HL-60 (cell line): ENCODE results near the gene METTL15.

Experiments
- DNase-seq, 2 experiments: peaks; one replicate each; pipeline ENCODE4 v3.0.0-alpha.2; 2010 to 2020; ENCODE audit warnings: low read depth in 1 of 2, low spot score in 1 of 2
- H3K27ac ChIP-seq: fragments of 250-450 bp; sonication (Bioruptor Pico); replicated peaks from 2 replicates; pipeline ENCODE4 v1.5.1; 2020; ENCODE audit warnings: mild to moderate bottlenecking, moderate library complexity
- H3K27me3 ChIP-seq: fragments of 250-450 bp; sonication (Bioruptor Pico); 2 replicates; pipeline ENCODE4 v1.5.1; 2021; ENCODE audit warnings: mild to moderate bottlenecking, moderate library complexity; ENCODE audit not compliant: insufficient read depth, poor library complexity, severe bottlenecking
- H3K4me3 ChIP-seq: replicated peaks from 2 replicates; pipeline ENCODE4 v1.5.1; 2011; ENCODE audit warnings: mild to moderate bottlenecking, control low read depth, low read length; ENCODE audit not compliant: insufficient read depth
- GABPA ChIP-seq: IDR thresholded peaks from 2 replicates; pipeline ENCODE4 v1.6.1; 2012; ENCODE audit warnings: low read depth
- POLR2AphosphoS5 ChIP-seq: IDR thresholded peaks from 2 replicates; pipeline ENCODE4 v1.6.1; 2012; ENCODE audit warnings: low read depth
- SPI1 ChIP-seq: IDR thresholded peaks from 2 replicates; pipeline ENCODE4 v1.6.1; 2012; ENCODE audit warnings: low read depth, mild to moderate bottlenecking, borderline replicate concordance
- TF ChIP-seq, protein P1 (sequence below): IDR thresholded peaks from 2 replicates; pipeline ENCODE4 v1.6.1; 2012; ENCODE audit warnings: low read depth; ENCODE audit not compliant: insufficient replicate concordance
- TF ChIP-seq, protein P2 (sequence below): IDR thresholded peaks from one replicate; pipeline ENCODE4 v1.5.1; 2011; ENCODE audit warnings: low read length, control low read depth, inconsistent platforms; ENCODE audit not compliant: insufficient read depth

The METTL15 gene

DNA sequence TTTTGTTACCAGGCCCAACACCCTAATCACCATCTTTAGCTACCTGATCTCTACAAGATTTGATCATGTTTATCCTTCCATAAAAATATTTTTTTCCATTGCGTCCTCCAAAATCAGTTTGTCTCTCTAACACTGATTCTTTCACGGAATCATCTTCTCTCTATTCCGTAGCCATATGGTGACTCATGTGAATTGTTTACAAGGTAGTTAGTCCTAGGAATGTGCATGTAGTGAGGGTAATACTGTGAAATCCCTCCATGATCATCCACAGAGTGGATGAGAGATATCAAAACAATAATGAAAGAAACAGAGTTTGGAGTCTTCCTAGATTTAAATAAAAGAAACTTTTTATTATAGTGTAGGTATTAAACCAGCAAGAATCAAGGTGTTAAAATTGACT, 230.2 kb downstream of the METTL15 start:
- DNase-seq = no peak
- Histone ChIP-seq H3K27me3 (no peaks in the 10 kb centered on the region), H3K4me3 (no peak overlapping the region), H3K27ac (no peak overlapping the region)
- TF ChIP-seq POLR2AphosphoS5 = no peak

DNA sequence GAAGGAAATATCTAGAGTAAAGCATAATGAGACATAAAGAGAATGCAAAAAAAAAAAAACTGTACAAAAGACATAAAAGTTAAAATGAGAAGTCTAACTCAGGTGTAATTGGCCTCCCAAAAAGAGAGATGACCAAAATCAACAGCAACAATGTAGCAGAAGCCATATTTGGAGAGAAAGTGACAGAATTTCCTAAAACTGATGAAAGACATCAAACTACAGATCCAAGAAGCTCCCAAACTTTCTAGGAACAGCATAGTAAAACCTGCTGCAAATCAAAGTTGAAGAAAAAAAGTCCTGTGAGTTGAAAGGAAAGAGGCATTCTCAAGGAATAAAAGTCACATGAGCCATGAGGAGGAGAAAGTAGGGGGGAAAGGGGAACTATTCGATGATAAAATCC, 231.3 kb downstream of the METTL15 start:
- Histone ChIP-seq H3K27me3 (no peaks in the 10 kb centered on the region), H3K27ac (no peak overlapping the region), H3K4me3 (no peak overlapping the region)
- no peak for DNase-seq
- TF ChIP-seq, protein P1, sequence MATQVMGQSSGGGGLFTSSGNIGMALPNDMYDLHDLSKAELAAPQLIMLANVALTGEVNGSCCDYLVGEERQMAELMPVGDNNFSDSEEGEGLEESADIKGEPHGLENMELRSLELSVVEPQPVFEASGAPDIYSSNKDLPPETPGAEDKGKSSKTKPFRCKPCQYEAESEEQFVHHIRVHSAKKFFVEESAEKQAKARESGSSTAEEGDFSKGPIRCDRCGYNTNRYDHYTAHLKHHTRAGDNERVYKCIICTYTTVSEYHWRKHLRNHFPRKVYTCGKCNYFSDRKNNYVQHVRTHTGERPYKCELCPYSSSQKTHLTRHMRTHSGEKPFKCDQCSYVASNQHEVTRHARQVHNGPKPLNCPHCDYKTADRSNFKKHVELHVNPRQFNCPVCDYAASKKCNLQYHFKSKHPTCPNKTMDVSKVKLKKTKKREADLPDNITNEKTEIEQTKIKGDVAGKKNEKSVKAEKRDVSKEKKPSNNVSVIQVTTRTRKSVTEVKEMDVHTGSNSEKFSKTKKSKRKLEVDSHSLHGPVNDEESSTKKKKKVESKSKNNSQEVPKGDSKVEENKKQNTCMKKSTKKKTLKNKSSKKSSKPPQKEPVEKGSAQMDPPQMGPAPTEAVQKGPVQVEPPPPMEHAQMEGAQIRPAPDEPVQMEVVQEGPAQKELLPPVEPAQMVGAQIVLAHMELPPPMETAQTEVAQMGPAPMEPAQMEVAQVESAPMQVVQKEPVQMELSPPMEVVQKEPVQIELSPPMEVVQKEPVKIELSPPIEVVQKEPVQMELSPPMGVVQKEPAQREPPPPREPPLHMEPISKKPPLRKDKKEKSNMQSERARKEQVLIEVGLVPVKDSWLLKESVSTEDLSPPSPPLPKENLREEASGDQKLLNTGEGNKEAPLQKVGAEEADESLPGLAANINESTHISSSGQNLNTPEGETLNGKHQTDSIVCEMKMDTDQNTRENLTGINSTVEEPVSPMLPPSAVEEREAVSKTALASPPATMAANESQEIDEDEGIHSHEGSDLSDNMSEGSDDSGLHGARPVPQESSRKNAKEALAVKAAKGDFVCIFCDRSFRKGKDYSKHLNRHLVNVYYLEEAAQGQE = no peak
- no peak for TF ChIP-seq GABPA

DNA sequence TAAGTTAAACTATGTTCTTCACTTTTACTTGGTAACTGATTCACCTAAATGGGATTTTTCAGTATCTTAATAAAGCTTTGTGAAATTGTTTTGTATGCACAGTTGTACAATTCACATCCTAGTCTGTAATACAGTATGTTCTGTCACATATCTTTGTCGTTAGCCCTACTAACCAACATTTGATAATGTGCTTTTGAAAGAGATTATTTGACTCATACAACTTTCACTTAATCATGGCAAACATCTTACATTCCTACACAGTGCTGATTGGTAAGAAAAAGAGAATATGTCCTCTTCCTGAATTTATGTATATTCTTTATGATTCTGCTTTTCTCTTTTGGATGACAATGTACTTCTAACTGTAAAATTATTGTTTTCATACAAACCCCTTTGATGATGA, 234.5 kb downstream of the METTL15 start:
- TF ChIP-seq, protein P1 = no peak
- TF ChIP-seq POLR2AphosphoS5 = no peak
- TF ChIP-seq SPI1 = no peak
- TF ChIP-seq, protein P2, sequence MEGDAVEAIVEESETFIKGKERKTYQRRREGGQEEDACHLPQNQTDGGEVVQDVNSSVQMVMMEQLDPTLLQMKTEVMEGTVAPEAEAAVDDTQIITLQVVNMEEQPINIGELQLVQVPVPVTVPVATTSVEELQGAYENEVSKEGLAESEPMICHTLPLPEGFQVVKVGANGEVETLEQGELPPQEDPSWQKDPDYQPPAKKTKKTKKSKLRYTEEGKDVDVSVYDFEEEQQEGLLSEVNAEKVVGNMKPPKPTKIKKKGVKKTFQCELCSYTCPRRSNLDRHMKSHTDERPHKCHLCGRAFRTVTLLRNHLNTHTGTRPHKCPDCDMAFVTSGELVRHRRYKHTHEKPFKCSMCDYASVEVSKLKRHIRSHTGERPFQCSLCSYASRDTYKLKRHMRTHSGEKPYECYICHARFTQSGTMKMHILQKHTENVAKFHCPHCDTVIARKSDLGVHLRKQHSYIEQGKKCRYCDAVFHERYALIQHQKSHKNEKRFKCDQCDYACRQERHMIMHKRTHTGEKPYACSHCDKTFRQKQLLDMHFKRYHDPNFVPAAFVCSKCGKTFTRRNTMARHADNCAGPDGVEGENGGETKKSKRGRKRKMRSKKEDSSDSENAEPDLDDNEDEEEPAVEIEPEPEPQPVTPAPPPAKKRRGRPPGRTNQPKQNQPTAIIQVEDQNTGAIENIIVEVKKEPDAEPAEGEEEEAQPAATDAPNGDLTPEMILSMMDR = no peak
- no peak for TF ChIP-seq GABPA
- H3K27me3 ChIP-seq = no peaks in the 10 kb centered on the region
- no peak overlapping the region for H3K27ac ChIP-seq
- no peak for DNase-seq
- H3K4me3 ChIP-seq = no peak overlapping the region

DNA sequence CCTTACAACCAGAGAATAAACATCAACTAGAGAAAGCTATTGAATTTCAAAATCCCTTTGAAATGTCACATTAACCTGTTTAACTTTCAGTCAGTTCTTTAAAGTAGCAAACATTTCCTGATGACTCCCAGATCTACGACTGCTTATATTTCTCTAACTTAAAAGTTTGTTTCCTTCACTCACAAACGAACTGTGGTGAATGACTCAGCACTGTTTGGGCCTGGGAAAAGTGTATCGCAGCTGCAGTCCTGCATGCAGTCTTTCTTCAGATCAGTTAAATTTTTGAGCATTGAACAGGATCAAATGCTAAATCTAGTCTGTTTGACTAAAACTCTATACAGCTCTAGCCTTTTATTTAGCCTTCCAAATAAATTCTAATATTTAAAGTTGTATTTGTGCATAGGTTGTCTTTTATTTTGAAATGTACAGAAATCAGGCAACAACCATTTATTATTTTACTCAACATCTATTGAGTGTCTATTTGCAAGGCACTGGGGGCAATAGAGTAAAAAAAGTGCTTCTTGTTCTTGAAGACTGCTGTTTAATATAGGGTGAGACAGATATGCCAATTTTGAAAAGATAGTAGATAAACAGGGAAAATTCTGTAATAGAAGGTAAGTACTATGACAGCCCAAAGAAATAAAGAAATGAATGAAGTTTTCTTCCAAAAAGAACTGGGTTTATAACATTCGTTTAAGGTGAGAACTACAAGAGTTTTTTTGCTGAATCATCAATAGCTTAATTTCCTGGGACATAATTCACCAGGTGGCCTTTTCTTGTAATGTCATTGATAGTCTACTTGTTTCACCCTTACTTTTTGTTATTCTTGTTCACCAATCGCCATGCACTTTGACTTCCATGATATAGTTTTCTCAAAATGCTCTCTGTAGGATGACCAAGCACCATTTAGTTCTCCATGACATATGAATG, 235.4 kb downstream of the METTL15 start:
- Histone ChIP-seq H3K27ac (peak overlapping the region; percentile 41), H3K4me3 (no peak overlapping the region), H3K27me3 (no peaks in the 10 kb centered on the region)
- TF ChIP-seq, protein P2 = no peak
- no peak for TF ChIP-seq SPI1
- TF ChIP-seq POLR2AphosphoS5 = no peak
- TF ChIP-seq GABPA = no peak
- TF ChIP-seq, protein P1 = no peak
- peak in 1 of 2 experiments; percentile 60 for DNase-seq
